ENCODE results near the gene LIN7B.

DNA sequence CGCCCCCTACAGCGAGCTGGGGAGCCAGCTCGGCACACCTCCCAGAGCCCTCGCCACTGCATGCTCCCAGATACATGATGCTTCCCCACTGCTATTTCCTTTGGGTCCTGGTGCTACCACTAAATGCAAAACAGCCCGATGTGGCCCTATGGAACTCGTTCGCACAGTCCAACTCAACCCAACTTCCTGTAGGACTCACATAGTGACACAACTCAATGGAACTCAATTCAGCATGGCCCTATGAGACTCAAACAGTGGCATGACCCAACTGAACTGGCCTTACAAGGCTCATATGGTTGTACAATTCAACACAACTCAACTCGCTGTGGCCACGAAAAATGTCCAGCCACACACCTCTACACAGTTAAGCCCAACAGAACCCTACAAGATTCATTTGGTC is 45.1 kb upstream of the LIN7B start:
- TF ChIP-seq CTCF (IDR thresholded peaks at IDR 0.05; ENCODE audit: low read depth, low read length, poor library complexity, severe bottlenecking) (no peak), EZH2phosphoT487 (IDR thresholded peaks at IDR 0.05; ENCODE audit: borderline replicate concordance, low read length) (no peak)

Data from DOHH2 (cell line).